GM21786 (cell line): Measurements from ENCODE around the gene SERPINA12.

Experiments used
- ATAC-seq: cut with Tn5 transposase; IDR thresholded peaks from one replicate; pipeline ENCODE4 v1.9.1; 2021; ENCODE audit not compliant: unreplicated experiment

The SERPINA12 gene

DNA sequence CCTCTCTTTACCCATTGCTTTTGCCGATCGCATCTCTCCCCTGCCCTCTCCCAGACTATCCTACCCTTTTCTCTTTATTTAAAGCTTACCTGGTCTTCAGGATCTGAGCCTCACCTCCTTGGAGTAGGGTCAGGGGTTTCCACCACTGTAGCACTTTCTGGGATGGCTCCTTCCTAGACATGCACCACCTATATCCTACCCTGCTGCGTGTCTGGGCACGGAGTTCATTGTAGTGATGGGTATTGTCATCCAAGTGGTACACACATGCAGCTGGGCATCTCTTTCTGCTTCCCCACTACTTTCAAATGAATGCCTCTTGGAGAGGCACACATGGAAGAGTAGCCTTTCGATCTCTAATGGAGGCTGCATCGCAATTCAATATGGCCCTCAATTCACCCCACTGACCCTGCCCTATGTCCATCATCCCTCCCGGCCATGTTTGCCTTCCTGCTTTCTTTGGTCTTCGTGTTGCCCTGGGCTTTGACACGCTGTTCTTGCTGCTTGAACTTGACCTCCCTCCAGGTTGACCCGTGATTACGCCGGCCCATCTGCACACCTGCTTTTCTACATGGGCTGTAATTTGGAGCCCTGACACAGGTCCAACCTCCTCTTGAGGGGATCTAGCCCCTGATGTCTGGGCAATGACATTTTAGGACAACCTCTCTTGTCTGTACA, 67.6 kb downstream of the SERPINA12 start:
- no peak for ATAC-seq

DNA sequence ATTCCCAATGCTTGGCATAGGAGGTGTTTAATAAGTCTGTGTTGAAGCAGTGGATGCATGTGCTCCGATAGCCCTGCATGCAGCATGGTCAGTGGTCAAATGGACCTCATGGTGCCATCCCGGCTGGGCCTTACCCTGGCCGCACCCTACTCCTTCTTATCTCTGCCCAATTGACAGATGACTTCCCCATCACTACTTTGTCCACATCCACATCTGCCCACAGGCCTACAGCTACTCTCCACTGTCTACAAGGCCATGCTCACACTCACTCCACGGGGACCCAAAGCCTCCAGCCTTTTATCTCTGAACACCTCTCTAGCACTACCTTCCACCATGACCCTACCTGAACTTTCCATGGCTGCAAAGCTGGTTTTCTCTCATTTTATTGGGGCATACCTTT, 68.1 kb downstream of the SERPINA12 start:
- no peak for ATAC-seq

DNA sequence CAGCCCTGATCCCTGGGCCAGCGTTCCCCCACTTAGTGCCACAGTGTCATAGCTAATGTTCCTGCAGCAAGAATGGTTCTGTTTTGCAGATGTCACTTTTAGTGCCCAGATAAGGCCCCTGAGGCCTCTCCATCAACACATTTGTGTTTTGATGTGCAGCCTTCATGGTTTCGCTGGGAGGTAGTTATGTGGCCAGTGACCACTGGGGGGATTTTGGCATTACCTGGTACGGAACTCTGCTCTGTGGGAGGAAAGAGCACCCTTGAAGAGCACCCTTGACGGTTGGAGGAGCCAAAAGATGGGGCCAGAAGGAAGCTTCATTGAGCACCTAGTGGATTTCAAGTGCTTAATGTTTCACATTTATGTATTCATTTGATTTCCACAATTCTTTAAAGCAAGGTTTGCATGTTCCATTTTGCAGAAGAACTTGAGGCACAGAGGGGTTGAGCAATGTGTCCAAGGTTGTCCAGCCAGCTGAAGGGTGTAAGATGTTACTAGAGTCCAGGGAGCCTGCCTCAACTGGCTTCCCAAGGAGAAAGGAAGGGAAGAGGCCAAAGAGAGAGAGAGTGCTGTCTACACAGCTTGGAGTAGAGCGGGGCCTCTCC, 69.7 kb downstream of the SERPINA12 start:
- no peak for ATAC-seq
